Measurements from ENCODE around the gene LIME1.

Gene LIME1

GRCh38 chr20:63735859-63736718 lies at the start of gene LIME1:
LIME1 (plus strand) TSS chr20:63736664; CDS start chr20:63737550, 886 bp downstream.
- no peak for DNase-seq (ENCODE audit: low spot score)

GRCh38 chr20:63687419-63688178 lies 48.9 kb upstream of the LIME1 start:
- DNase-seq (ENCODE audit: low spot score): no peak

- no peak for DNase-seq (ENCODE audit: low spot score)
These were observed 48.0 kb upstream of the LIME1 start for GRCh38 chr20:63688228-63689045.

GRCh38 chr20:63689046-63690002 lies 47.1 kb upstream of the LIME1 start:
- DNase-seq (ENCODE audit: low spot score): no peak

GRCh38 chr20:63690003-63690897 lies 46.2 kb upstream of the LIME1 start:
- no peak for DNase-seq (ENCODE audit: low spot score)

- DNase-seq (ENCODE audit: low spot score): no peak
These were observed 45.4 kb upstream of the LIME1 start for GRCh38 chr20:63690898-63691710.

GRCh38 chr20:63691711-63692435 lies 44.6 kb upstream of the LIME1 start:
- DNase-seq (ENCODE audit: low spot score): no peak

GRCh38 chr20:63692436-63693082 lies 43.9 kb upstream of the LIME1 start:
- DNase-seq (ENCODE audit: low spot score): no peak

GRCh38 chr20:63693083-63693732 lies 43.3 kb upstream of the LIME1 start:
- no peak for DNase-seq (ENCODE audit: low spot score)

GRCh38 chr20:63693733-63694583 lies 42.5 kb upstream of the LIME1 start:
- DNase-seq (ENCODE audit: low spot score): no peak

GRCh38 chr20:63694584-63695423 lies 41.7 kb upstream of the LIME1 start:
- no peak for DNase-seq (ENCODE audit: low spot score)

- DNase-seq (ENCODE audit: low spot score): no peak
These were observed 40.8 kb upstream of the LIME1 start for GRCh38 chr20:63695424-63696305.

- DNase-seq (ENCODE audit: low spot score): no peak
These were observed 40.2 kb upstream of the LIME1 start for GRCh38 chr20:63696306-63696627.

GRCh38 chr20:63696628-63697356 lies 39.7 kb upstream of the LIME1 start, which contains the start of gene TNFRSF6B:
TNFRSF6B (plus strand) TSS chr20:63696652; CDS start chr20:63696768, 116 bp downstream.
- DNase-seq (ENCODE audit: low spot score): no peak

Measured in pons (tissue), 1 donor.